ENCODE data around the gene FABP7. TPM values are rescaled to one million over a fixed set of nuclear protein-coding genes. Genes with fewer than 3 reads are reported as not detected.
"Not testable (repeated sequence)": the region's sequence is repeated elsewhere in the genome, so short reads cannot be mapped to it uniquely, and the experiment has no call there.

FABP7 gene
- polyA plus RNA-seq, 2 of the 4 experiments (the other 2 are of a cell fraction), result not detected

GRCh38 chr6:122748945-122749344 lies 30.6 kb upstream of the FABP7 start:
- not testable (repeated sequence) for ATAC-seq

GRCh38 chr6:122749451-122750050 lies 30.0 kb upstream of the FABP7 start:
- Histone ChIP-seq H3K4me1 (no peaks in the 10 kb centered on the region), H3K4me3 (no peak overlapping the region), H3K4me2 (no peak overlapping the region), H3K27ac (no peak overlapping the region), H3K9me3 (no peaks in the 10 kb centered on the region)
- CTCF ChIA-PET, result no interaction called here
- TF ChIP-seq CTCF (IDR thresholded peaks at IDR 0.05) (no peak), CHD2 (IDR thresholded peaks at IDR 0.05; ENCODE audit: low read length, partially characterized antibody) (no peak), HMGXB4 (CRISPR knock-in tag; IDR thresholded peaks at IDR 0.05; ENCODE audit: borderline replicate concordance) (no peak), KDM5A (IDR thresholded peaks at IDR 0.05) (no peak), ZC3H11A (IDR thresholded peaks at IDR 0.05) (no peak), HEYL (CRISPR knock-in tag; IDR thresholded peaks at IDR 0.05) (no peak), MAFK (IDR thresholded peaks at IDR 0.05; ENCODE audit: partially characterized antibody) (no peak), NR3C1 (IDR thresholded peaks at IDR 0.05) (no peak), TFCP2L1 (CRISPR knock-in tag; IDR thresholded peaks at IDR 0.05) (no peak), CHD4 (IDR thresholded peaks at IDR 0.05; ENCODE audit: borderline replicate concordance) (no peak)
- ATAC-seq, result no peak
- POLR2A ChIA-PET, result no interaction called here
- DNase-seq (ENCODE audit: low read depth in 1 of 2, low spot score in 1 of 2), result no peak
- no peak for FAIRE-seq
- 48% methylated on average over 4 of the region's 4 CpGs for whole genome bisulfite sequencing (ENCODE audit: missing lambda C conversion rate)

More at GRCh38 chr6:122748945-122749344, 30.6 kb upstream of the FABP7 start:
- H3K4me2 ChIP-seq; FAIRE-seq; DNase-seq (ENCODE audit: low read depth in 1 of 2, low spot score in 1 of 2); H3K4me1 ChIP-seq; H3K4me3 ChIP-seq; H3K9me3 ChIP-seq; POLR2A ChIA-PET; CTCF ChIA-PET; H3K27ac ChIP-seq: not testable (repeated sequence)
- 0% methylated on average over 5 of the region's 5 CpGs for WGBS (ENCODE audit: missing lambda C conversion rate)

- H3K4me3 ChIP-seq, result no peak overlapping the region
- no peaks in the 10 kb centered on the region for H3K4me1 ChIP-seq
- no peak overlapping the region for H3K4me2 ChIP-seq
- FAIRE-seq, result no peak
- no peak for ATAC-seq
- CTCF ChIA-PET, result no interaction called here
- no peak overlapping the region for H3K27ac ChIP-seq
- POLR2A ChIA-PET, result no interaction called here
- DNase-seq (ENCODE audit: low read depth in 1 of 2, low spot score in 1 of 2), result no peak
- TF ChIP-seq CTCF (IDR thresholded peaks at IDR 0.05) (no peak), MYC (IDR thresholded peaks at IDR 0.05; ENCODE audit: borderline replicate concordance, low read length) (no peak), BHLHE40 (IDR thresholded peaks at IDR 0.05; ENCODE audit: low read depth, low read length) (no peak), HOXB5 (CRISPR knock-in tag; IDR thresholded peaks at IDR 0.05) (no peak), SMC3 (IDR thresholded peaks at IDR 0.05) (no peak), POLR2AphosphoS2 (conservative IDR thresholded peaks at IDR 0.05; ENCODE audit: low read length) (no peak), TP53 (CRISPR knock-in tag; IDR thresholded peaks at IDR 0.05) (no peak), JUN (IDR thresholded peaks at IDR 0.05) (no peak), GATA3 (IDR thresholded peaks at IDR 0.05; ENCODE audit: borderline replicate concordance) (no peak), SREBF2 (IDR thresholded peaks at IDR 0.05) (no peak), PHF8 (IDR thresholded peaks at IDR 0.05; ENCODE audit: borderline replicate concordance, low read depth) (no peak), CEBPB (IDR thresholded peaks at IDR 0.05) (no peak), NFE2L2 (conservative IDR thresholded peaks at IDR 0.05; ENCODE audit: low read length) (no peak), RNF2 (IDR thresholded peaks at IDR 0.05; ENCODE audit: borderline replicate concordance, low read depth) (no peak), ZC3H11A (IDR thresholded peaks at IDR 0.05) (no peak), POLR2A (IDR thresholded peaks at IDR 0.05; ENCODE audit: low read length) (no peak)
- 32% methylated on average over 3 of the region's 3 CpGs for WGBS (ENCODE audit: missing lambda C conversion rate)
- H3K9me3 ChIP-seq, result no peaks in the 10 kb centered on the region
Observed at GRCh38 chr6:122751326-122751725, 28.2 kb upstream of the FABP7 start.

Data from A549 (cell line).